ENCODE data around the gene RBM19. TPM values are rescaled to one million over a fixed set of nuclear protein-coding genes. Genes with fewer than 3 reads are reported as not detected.

RBM19 gene
- total RNA-seq, 2 donors from 2014 or later = 38.6 to 43.1 TPM

- Mint-ChIP-seq H3K9me3 (no peaks in the 10 kb centered on the region), H3K4me3 (no peak overlapping the region), H3K4me1 (peaks cover 14% of the 10 kb centered on the region), H3K27ac (no peak overlapping the region), H3K27me3 (ENCODE audit: insufficient read depth) (no peaks in the 10 kb centered on the region), H3K36me3 (ENCODE audit: low read depth) (peaks cover 40% of the 10 kb centered on the region)
- Histone ChIP-seq H3K36me3 (ENCODE audit: control insufficient read depth, insufficient read depth, low read length) (peaks cover 47% of the 10 kb centered on the region), H3K4me3 (ENCODE audit: low read length) (no peak overlapping the region), H3K4me1 (ENCODE audit: control insufficient read depth, insufficient read depth, low read length) (no peaks in the 10 kb centered on the region), H3K9ac (ENCODE audit: extremely low read depth, low read length, poor library complexity, severe bottlenecking) (no peak overlapping the region), H3K27ac (ENCODE audit: low read depth, low read length) (no peak overlapping the region), H3K27me3 (ENCODE audit: control insufficient read depth, insufficient read depth, low read length, poor library complexity, severe bottlenecking) (no peaks in the 10 kb centered on the region), H3K9me3 (ENCODE audit: control insufficient read depth, low read length) (no peaks in the 10 kb centered on the region)
- TF ChIP-seq CTCF (conservative IDR thresholded peaks at IDR 0.05) = no peak
- DNase-seq = no peak
- 91 to 97% methylated on average over 6 to 10 of the region's 10 CpGs for WGBS, 2 experiments (ENCODE audit: insufficient coverage in 1 of 2, insufficient read length in 1 of 2)
Observed at GRCh38 chr12:113914176-113914575, 51.9 kb downstream of the RBM19 start.

GRCh38 chr12:113912760-113913329 lies 53.3 kb downstream of the RBM19 start:
- Mint-ChIP-seq H3K36me3 (ENCODE audit: low read depth) (peaks cover 44% of the 10 kb centered on the region), H3K27me3 (ENCODE audit: insufficient read depth) (no peaks in the 10 kb centered on the region), H3K9me3 (no peaks in the 10 kb centered on the region), H3K27ac (no peak overlapping the region), H3K4me1 (peaks cover 17% of the 10 kb centered on the region), H3K4me3 (no peak overlapping the region)
- H3K27ac ChIP-seq (ENCODE audit: low read depth, low read length) = no peak overlapping the region
- peaks cover 47% of the 10 kb centered on the region for H3K36me3 ChIP-seq (ENCODE audit: control insufficient read depth, insufficient read depth, low read length)
- WGBS, 2 experiments (ENCODE audit: insufficient coverage in 1 of 2, insufficient read length in 1 of 2) = 56 to 59% methylated on average over 11 to 13 of the region's 13 CpGs
- no peaks in the 10 kb centered on the region for H3K9me3 ChIP-seq (ENCODE audit: control insufficient read depth, low read length)
- no peaks in the 10 kb centered on the region for H3K27me3 ChIP-seq (ENCODE audit: control insufficient read depth, insufficient read depth, low read length, poor library complexity, severe bottlenecking)
- H3K9ac ChIP-seq (ENCODE audit: extremely low read depth, low read length, poor library complexity, severe bottlenecking) = no peak overlapping the region
- no peaks in the 10 kb centered on the region for H3K4me1 ChIP-seq (ENCODE audit: control insufficient read depth, insufficient read depth, low read length)
- peak; percentile 97 for TF ChIP-seq CTCF (conservative IDR thresholded peaks at IDR 0.05)
- H3K4me3 ChIP-seq (ENCODE audit: low read length) = no peak overlapping the region
- peak; percentile 98 for DNase-seq

- WGBS, 2 experiments (ENCODE audit: insufficient coverage in 1 of 2, insufficient read length in 1 of 2) = 92 to 96% methylated on average over 8 to 14 of the region's 14 CpGs
- H3K9ac ChIP-seq (ENCODE audit: extremely low read depth, low read length, poor library complexity, severe bottlenecking) = no peak overlapping the region
- no peak for TF ChIP-seq CTCF (conservative IDR thresholded peaks at IDR 0.05)
- H3K36me3 ChIP-seq (ENCODE audit: control insufficient read depth, insufficient read depth, low read length) = peaks cover 41% of the 10 kb centered on the region
- DNase-seq = no peak
- H3K4me3 ChIP-seq (ENCODE audit: low read length) = no peak overlapping the region
- peaks cover 39% of the 10 kb centered on the region for H3K36me3 Mint-ChIP-seq (ENCODE audit: low read depth)
- H3K27ac Mint-ChIP-seq = no peak overlapping the region
- no peaks in the 10 kb centered on the region for H3K27me3 Mint-ChIP-seq (ENCODE audit: insufficient read depth)
- H3K27me3 ChIP-seq (ENCODE audit: control insufficient read depth, insufficient read depth, low read length, poor library complexity, severe bottlenecking) = no peaks in the 10 kb centered on the region
- H3K4me3 Mint-ChIP-seq = no peak overlapping the region
- H3K27ac ChIP-seq (ENCODE audit: low read depth, low read length) = no peak overlapping the region
- no peaks in the 10 kb centered on the region for H3K9me3 ChIP-seq (ENCODE audit: control insufficient read depth, low read length)
- peaks cover 17% of the 10 kb centered on the region for H3K4me1 Mint-ChIP-seq
- H3K9me3 Mint-ChIP-seq = no peaks in the 10 kb centered on the region
- H3K4me1 ChIP-seq (ENCODE audit: control insufficient read depth, insufficient read depth, low read length) = no peaks in the 10 kb centered on the region
Observed at GRCh38 chr12:113911971-113912759, 54.0 kb downstream of the RBM19 start.
